ENCODE data around the gene LSM7. TPM values are rescaled to one million over a fixed set of nuclear protein-coding genes. Genes with fewer than 3 reads are reported as not detected.
A peak's percentile ranks its signal among the peaks of the same experiment; 100 is the strongest.

Gene LSM7
- total RNA-seq, 4 donors from 2014 or later: 70.0 to 109 (median 77.5) TPM

DNA sequence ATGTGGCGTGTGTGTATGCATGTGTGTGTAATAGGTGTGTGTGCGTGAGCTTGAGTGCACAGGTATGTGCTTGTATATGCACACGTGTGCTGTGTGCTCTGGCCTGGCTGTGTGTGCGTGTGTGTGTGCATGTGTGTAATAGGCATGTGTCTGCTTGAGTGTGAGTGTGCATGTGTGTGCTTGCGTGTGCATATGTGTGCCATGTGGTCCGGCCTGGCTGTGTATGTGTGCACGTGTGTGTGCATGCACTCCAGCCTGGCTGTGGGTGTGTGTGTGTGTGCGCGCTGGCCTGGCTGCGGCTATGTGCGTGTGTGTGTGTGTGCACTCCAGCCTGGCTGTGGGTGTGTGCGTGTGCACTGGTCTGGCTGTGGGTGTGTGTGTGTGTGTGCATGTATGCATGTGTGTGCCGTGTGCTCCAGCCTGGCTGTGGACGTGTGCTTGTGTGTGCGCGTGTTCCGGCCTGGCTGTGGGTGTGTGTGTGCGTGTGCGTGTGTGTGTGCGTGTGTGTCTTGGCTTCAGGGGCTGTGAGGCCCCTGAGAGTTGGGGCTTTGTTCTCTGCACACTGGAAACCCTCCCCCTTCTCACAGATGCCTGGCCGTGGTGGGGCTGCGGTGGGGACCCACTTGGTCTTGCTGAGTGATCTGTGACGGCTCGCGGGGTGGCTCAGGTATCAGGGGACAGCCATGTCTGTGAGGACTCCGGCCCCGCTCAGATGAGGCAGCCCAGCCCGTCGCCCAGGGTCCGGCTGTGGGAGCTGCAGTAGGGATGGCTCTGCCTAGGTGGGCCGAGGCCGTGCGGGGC is 8.3 kb upstream of the LSM7 start:
- Histone ChIP-seq H3K9me3 (no peaks in the 10 kb centered on the region), H3K27ac (no peak overlapping the region), H3K4me3 (no peak overlapping the region), H3K4me1 (peaks cover 19 to 21% of the 10 kb centered on the region in 2 donors), H3K36me3 (peaks cover 0 to 29% of the 10 kb centered on the region in 2 donors), H3K27me3 (no peaks in the 10 kb centered on the region)
- ATAC-seq (no peak), DNase-seq (no peak)
- in situ Hi-C loops (cut with MboI; ENCODE audit: low sequenced_read_pairs in 4 of 4): no loop called here
- TF ChIP-seq, protein P1, sequence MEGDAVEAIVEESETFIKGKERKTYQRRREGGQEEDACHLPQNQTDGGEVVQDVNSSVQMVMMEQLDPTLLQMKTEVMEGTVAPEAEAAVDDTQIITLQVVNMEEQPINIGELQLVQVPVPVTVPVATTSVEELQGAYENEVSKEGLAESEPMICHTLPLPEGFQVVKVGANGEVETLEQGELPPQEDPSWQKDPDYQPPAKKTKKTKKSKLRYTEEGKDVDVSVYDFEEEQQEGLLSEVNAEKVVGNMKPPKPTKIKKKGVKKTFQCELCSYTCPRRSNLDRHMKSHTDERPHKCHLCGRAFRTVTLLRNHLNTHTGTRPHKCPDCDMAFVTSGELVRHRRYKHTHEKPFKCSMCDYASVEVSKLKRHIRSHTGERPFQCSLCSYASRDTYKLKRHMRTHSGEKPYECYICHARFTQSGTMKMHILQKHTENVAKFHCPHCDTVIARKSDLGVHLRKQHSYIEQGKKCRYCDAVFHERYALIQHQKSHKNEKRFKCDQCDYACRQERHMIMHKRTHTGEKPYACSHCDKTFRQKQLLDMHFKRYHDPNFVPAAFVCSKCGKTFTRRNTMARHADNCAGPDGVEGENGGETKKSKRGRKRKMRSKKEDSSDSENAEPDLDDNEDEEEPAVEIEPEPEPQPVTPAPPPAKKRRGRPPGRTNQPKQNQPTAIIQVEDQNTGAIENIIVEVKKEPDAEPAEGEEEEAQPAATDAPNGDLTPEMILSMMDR (IDR thresholded peaks at IDR 0.05 in 4 of 5, conservative IDR thresholded peaks at IDR 0.05 in 1 of 5): no peak
- TF ChIP-seq POLR2A (IDR thresholded peaks at IDR 0.05): no peak
- intact Hi-C loops (cut with DNase I; ENCODE audit: low total_unique reads): no loop called here

DNA sequence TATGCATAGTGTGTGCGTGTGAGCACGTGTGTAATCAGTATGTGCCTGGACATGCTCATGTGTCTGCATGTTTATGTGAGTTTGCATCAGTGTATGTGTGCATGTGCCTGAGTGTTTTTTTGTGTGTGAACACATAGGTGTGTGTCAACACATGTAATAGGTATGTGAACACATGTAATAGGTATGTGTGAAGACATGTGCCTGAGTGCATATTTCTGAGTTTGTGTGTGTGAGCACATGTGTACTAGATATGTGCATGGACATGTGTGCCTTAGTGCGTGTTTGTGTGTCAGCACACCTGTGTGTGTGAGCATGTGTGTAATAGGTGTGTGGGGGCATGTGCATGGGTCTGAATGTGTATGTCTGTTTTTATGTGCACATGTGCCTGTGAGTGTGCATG is 7.5 kb upstream of the LSM7 start:
- Histone ChIP-seq H3K27ac (no peak overlapping the region), H3K4me3 (no peak overlapping the region), H3K36me3 (peaks cover 0 to 20% of the 10 kb centered on the region in 2 donors), H3K27me3 (no peaks in the 10 kb centered on the region), H3K9me3 (no peaks in the 10 kb centered on the region), H3K4me1 (peaks cover 27 to 30% of the 10 kb centered on the region in 2 donors)
- DNase-seq: no peak
- TF ChIP-seq, protein P1 (IDR thresholded peaks at IDR 0.05 in 4 of 5, conservative IDR thresholded peaks at IDR 0.05 in 1 of 5): no peak
- no peak for TF ChIP-seq POLR2A (IDR thresholded peaks at IDR 0.05)
- intact Hi-C loops (cut with DNase I; ENCODE audit: low total_unique reads) (no loop called here), in situ Hi-C loops (cut with MboI; ENCODE audit: low sequenced_read_pairs in 4 of 4) (no loop called here)
- no peak for ATAC-seq

DNA sequence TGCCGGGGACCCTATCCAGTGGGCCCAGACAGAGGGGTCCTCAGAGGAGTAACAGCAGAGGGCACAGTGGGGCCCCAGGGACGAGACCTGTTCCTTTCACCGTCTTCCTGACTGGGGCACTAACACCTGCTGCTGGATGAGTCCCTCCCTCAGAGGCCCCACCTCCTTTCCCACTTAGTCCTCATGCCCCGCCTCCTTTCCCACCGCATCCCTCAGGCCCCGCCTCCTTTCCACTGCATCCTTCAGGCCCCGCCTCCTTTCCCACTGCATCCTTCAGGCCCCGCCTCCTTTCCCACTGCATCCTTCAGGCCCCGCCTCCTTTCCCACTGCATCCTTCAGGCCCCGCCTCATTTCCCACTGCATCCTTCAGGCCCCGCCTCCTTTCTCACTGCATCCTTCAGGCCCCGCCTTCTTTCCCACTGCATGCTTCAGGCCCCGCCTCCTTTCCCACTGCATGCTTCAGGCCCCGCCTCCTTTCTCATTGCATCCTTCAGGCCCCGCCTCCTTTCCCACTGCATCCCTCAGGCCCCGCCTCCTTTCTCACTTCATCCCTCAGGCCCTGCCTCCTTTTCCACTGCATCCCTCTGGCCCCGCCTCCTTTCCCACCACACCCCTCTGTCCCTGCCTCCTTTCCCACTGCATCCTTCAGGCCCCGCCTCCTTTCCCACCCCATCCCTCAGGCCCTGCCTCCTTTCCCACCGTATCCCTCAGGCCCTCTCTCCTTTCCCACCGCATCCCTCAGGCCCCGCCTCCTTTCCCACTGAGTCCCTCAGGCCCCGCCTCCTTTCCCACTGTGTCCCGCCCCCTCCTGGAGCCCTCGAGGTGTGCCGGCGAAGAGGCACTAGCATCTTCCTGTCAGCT is 6.8 kb upstream of the LSM7 start:
- intact Hi-C loops (cut with DNase I; ENCODE audit: low total_unique reads): loop anchor here (5.0 kb wide), 1 partner anchor 112 kb away; no protein-coding TSS in a partner anchor
- in situ Hi-C loops (cut with MboI; ENCODE audit: low sequenced_read_pairs in 4 of 4): no loop called here
- H3K9me3 ChIP-seq: no peaks in the 10 kb centered on the region
- H3K4me1 ChIP-seq: peaks cover 32 to 35% of the 10 kb centered on the region in 2 donors
- H3K27ac ChIP-seq: no peak overlapping the region
- TF ChIP-seq POLR2A (IDR thresholded peaks at IDR 0.05): no peak
- no peaks in the 10 kb centered on the region for H3K27me3 ChIP-seq
- ATAC-seq (no peak), DNase-seq (no peak)
- peaks cover 0 to 14% of the 10 kb centered on the region in 2 donors for H3K36me3 ChIP-seq
- H3K4me3 ChIP-seq: no peak overlapping the region

DNA sequence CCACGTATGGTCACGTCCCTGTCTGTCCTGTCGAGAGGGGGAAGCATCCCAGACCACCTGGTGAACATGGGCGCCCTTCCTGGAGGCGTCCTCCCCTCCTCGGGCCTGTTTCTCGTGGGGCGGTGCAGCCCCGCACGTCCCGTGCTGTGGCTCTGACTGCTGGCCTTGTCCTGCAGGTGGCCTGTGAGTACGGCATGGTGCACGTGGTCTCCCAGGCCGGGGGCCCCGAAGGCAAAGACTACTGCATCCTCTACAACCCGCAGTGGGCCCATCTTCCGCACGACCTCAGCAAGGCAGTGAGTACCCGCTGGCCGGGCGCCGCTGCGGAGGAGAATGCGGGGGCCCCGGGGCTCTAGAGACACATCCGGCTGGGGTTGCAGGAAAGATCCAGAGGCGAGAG is 6.0 kb upstream of the LSM7 start:
- in situ Hi-C loops (cut with MboI; ENCODE audit: low sequenced_read_pairs in 4 of 4): no loop called here
- Histone ChIP-seq H3K9me3 (no peaks in the 10 kb centered on the region), H3K4me1 (peaks cover 40 to 43% of the 10 kb centered on the region in 2 donors), H3K4me3 (no peak overlapping the region), H3K27ac (peak overlapping the region in 1 of 4 donors; percentile 90), H3K36me3 (peaks cover 0 to 7% of the 10 kb centered on the region in 2 donors), H3K27me3 (no peaks in the 10 kb centered on the region)
- DNase-seq (no peak), ATAC-seq (no peak)
- no peak for TF ChIP-seq POLR2A (IDR thresholded peaks at IDR 0.05)
- TF ChIP-seq, protein P1 (IDR thresholded peaks at IDR 0.05 in 4 of 5, conservative IDR thresholded peaks at IDR 0.05 in 1 of 5): no peak
- intact Hi-C loops (cut with DNase I; ENCODE audit: low total_unique reads): loop anchor here (5.0 kb wide), 1 partner anchor 113 kb away; no protein-coding TSS in a partner anchor

GRCh38 chr19:2333807-2334211 is 5.4 kb upstream of the LSM7 start:
- in situ Hi-C loops (cut with MboI; ENCODE audit: low sequenced_read_pairs in 4 of 4) (no loop called here), intact Hi-C loops (cut with DNase I; ENCODE audit: low total_unique reads) (loop anchor here (5.0 kb wide), 1 partner anchor 113 kb away; no protein-coding TSS in a partner anchor)
- peaks cover 44 to 48% of the 10 kb centered on the region in 2 donors for H3K4me1 ChIP-seq
- no peak for ATAC-seq
- peaks cover 0 to 2% of the 10 kb centered on the region in 2 donors for H3K36me3 ChIP-seq
- no peaks in the 10 kb centered on the region for H3K9me3 ChIP-seq
- TF ChIP-seq, protein P1 (IDR thresholded peaks at IDR 0.05 in 4 of 5, conservative IDR thresholded peaks at IDR 0.05 in 1 of 5): no peak
- no peak for TF ChIP-seq POLR2A (IDR thresholded peaks at IDR 0.05)
- no peak for DNase-seq
- no peak overlapping the region for H3K4me3 ChIP-seq
- peak overlapping the region; percentile 48 to 96 (median 79) for H3K27ac ChIP-seq
- H3K27me3 ChIP-seq: no peaks in the 10 kb centered on the region
